Measurements from ENCODE around the gene OSBPL2.

DNA sequence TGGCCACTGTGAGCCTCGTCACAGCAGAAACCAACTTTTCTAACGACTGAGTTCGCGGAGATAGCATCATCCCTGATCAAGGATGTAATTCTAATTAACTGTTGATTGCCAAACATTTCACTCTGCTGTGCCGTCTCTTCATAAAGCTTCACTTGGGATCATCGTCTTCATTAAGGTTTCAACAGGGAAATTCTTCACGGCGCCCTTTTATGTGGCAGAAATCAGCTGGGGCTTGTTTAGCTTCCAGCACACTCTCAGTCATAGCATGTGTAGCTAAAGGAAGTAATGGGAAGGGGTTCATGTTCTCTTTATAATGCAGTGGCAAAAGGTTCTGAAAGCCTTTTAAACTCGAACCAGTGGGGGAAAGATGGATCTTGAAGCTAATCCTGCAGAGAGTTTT, 55.6 kb downstream of the OSBPL2 start:
- TF ChIP-seq RAD21 (IDR thresholded peaks at IDR 0.05) (no peak), REST (IDR thresholded peaks at IDR 0.05) (no peak), ZBTB33 (IDR thresholded peaks at IDR 0.05) (no peak), CTCF (IDR thresholded peaks at IDR 0.05; ENCODE audit: low read depth, low read length, missing input control) (no peak), FOXA1 (IDR thresholded peaks at IDR 0.05) (no peak), FOXA2 (IDR thresholded peaks at IDR 0.05) (no peak), EGR1 (IDR thresholded peaks at IDR 0.05; ENCODE audit: low read depth in 2 of 2) (no peak), YY1 (IDR thresholded peaks at IDR 0.05) (no peak)
- TF ChIP-seq, protein P1, sequence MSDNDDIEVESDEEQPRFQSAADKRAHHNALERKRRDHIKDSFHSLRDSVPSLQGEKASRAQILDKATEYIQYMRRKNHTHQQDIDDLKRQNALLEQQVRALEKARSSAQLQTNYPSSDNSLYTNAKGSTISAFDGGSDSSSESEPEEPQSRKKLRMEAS (IDR thresholded peaks at IDR 0.05) = no peak

Measured in liver (tissue), 3 donors.